K562 (cell line): ENCODE measurements around the gene PPP1CC. TPM values are rescaled to one million over a fixed set of nuclear protein-coding genes. Genes with fewer than 3 reads are reported as not detected.

Experiments
- BRD4 ChIP-seq: fragments of 200-600 bp; sonication (generic); IDR thresholded peaks from 2 replicates; pipeline ENCODE4 v1.6.1; 2017; ENCODE audit warnings: inconsistent platforms
- CEBPB ChIP-seq: fragments of 450-650 bp; IDR thresholded peaks from 2 replicates; pipeline ENCODE4 v1.6.1; 2016; ENCODE audit warnings: missing genetic modification characterization, missing compliant biosample characterization
- DMBX1 ChIP-seq: fragments of 250-450 bp; sonication (Bioruptor Pico); IDR thresholded peaks from 2 replicates; pipeline ENCODE4 v1.8.0; 2022; ENCODE audit warnings: inconsistent platforms, mild to moderate bottlenecking, moderate library complexity, borderline replicate concordance
- polyA plus RNA-seq, 8 experiments: library from polyadenylated mRNA; depleted of rRNA in 4 of 8; stranded (reverse) in 5 of 8; unstranded in 3 of 8; fragments of >200 nt; fragmentation: Nextera tagmentation in 2 of 8; fragmentation: Illumina TruSeq in 1 of 8; extraction: Ambion mirVana in 2 of 8; extraction: Trizol in 1 of 8; gene quantifications; 2 replicates each; pipeline versions ENCODE4 v1.2.1 to v1.2.3, GENCODE V29; 2011 to 2014; ENCODE audit warnings: inconsistent platforms in 1 of 8, missing spikeins in 1 of 8
- total RNA-seq, 7 experiments: library from RNA; depleted of rRNA in 6 of 7; stranded (reverse); fragments of >200 nt in 6 of 7; fragmentation: Illumina TruSeq in 2 of 7; extraction: Trizol in 2 of 7; gene quantifications; 2 replicates each; pipeline versions ENCODE4 v1.2.1 to v1.2.3, GENCODE V29; 2011 to 2021; ENCODE audit warnings: low replicate concordance in 1 of 7
- TF ChIP-seq, protein P1 (sequence below): fragments of 450-650 bp; IDR thresholded peaks from 2 replicates; pipeline ENCODE4 v1.6.1; 2016; ENCODE audit warnings: mild to moderate bottlenecking, moderate library complexity
- TF ChIP-seq, protein P2 (sequence below), 2 experiments: fragments of 450-650 bp in 1 of 2; sonication (generic) in 1 of 2; formaldehyde crosslinking in 1 of 2; IDR thresholded peaks in 1 of 2; conservative IDR thresholded peaks in 1 of 2; 2 replicates each; pipeline versions ENCODE4 v1.6.1 to v1.8.1; 2016 to 2023; ENCODE audit warnings: mild to moderate bottlenecking in 2 of 2, moderate library complexity in 2 of 2, inconsistent platforms in 1 of 2, missing genetic modification reagents in 1 of 2
- TF ChIP-seq, protein P3 (sequence below): fragments of 250-450 bp; sonication (Bioruptor Pico); IDR thresholded peaks from 2 replicates; pipeline ENCODE4 v1.4.0; 2020; ENCODE audit warnings: mild to moderate bottlenecking
- TF ChIP-seq, protein P4 (sequence below): fragments of 450-650 bp; IDR thresholded peaks from 2 replicates; pipeline ENCODE4 v1.6.1; 2016; ENCODE audit warnings: antibody characterized with exemption
- TF ChIP-seq, protein P5 (sequence below): sonication (generic); formaldehyde crosslinking; IDR thresholded peaks from 2 replicates; pipeline ENCODE4 v1.8.1; 2023; ENCODE audit warnings: mild to moderate bottlenecking, missing genetic modification reagents, moderate library complexity

PPP1CC gene
- total and polyA plus RNA-seq, 9 of the 15 experiments (the other 6 are each of a cell fraction or from before 2014, with no cell fraction given), result 67.4 to 286 (median 195) TPM

DNA sequence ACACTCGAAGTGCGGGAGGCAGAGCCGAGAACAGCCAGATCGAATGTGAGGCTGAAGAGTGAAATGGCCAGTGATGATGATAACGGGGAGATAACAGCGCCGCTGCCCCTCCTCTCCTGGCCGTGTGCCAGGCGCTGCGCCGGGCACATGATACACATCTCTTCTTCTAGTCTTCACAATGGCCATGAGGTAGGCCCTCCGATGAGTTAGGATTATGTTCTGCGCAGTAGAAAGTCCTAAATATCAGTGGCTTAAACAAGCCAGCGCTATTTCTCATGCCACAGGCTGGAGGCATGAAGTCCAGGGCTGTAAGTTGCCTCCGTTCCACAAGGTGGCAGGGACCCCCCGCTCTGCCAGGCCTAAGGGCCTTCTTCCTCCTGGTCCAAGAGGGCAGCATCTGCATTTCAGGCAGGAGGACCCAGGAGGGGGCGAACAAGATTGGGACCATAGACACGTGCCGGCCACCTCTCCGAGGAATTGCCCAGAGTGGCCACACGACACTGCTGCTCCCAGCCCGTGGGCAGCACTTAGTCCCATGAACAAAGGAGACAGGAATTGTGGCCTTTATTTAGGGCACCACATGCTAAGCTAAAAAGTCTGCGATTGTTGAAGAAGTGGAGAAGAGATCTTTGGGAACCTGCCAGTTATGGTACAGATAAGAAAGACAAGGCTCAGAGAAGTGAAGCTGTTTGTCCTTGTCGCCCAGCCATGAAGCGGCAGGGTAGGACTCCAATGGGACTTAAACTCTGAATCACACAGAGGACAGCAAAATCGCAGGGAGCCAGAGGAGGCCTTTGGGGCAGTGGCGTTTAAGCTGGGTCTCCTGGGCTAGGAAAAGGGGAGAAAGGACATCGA lies 42.9 kb downstream of the PPP1CC start (continued):
- TF ChIP-seq, protein P1, sequence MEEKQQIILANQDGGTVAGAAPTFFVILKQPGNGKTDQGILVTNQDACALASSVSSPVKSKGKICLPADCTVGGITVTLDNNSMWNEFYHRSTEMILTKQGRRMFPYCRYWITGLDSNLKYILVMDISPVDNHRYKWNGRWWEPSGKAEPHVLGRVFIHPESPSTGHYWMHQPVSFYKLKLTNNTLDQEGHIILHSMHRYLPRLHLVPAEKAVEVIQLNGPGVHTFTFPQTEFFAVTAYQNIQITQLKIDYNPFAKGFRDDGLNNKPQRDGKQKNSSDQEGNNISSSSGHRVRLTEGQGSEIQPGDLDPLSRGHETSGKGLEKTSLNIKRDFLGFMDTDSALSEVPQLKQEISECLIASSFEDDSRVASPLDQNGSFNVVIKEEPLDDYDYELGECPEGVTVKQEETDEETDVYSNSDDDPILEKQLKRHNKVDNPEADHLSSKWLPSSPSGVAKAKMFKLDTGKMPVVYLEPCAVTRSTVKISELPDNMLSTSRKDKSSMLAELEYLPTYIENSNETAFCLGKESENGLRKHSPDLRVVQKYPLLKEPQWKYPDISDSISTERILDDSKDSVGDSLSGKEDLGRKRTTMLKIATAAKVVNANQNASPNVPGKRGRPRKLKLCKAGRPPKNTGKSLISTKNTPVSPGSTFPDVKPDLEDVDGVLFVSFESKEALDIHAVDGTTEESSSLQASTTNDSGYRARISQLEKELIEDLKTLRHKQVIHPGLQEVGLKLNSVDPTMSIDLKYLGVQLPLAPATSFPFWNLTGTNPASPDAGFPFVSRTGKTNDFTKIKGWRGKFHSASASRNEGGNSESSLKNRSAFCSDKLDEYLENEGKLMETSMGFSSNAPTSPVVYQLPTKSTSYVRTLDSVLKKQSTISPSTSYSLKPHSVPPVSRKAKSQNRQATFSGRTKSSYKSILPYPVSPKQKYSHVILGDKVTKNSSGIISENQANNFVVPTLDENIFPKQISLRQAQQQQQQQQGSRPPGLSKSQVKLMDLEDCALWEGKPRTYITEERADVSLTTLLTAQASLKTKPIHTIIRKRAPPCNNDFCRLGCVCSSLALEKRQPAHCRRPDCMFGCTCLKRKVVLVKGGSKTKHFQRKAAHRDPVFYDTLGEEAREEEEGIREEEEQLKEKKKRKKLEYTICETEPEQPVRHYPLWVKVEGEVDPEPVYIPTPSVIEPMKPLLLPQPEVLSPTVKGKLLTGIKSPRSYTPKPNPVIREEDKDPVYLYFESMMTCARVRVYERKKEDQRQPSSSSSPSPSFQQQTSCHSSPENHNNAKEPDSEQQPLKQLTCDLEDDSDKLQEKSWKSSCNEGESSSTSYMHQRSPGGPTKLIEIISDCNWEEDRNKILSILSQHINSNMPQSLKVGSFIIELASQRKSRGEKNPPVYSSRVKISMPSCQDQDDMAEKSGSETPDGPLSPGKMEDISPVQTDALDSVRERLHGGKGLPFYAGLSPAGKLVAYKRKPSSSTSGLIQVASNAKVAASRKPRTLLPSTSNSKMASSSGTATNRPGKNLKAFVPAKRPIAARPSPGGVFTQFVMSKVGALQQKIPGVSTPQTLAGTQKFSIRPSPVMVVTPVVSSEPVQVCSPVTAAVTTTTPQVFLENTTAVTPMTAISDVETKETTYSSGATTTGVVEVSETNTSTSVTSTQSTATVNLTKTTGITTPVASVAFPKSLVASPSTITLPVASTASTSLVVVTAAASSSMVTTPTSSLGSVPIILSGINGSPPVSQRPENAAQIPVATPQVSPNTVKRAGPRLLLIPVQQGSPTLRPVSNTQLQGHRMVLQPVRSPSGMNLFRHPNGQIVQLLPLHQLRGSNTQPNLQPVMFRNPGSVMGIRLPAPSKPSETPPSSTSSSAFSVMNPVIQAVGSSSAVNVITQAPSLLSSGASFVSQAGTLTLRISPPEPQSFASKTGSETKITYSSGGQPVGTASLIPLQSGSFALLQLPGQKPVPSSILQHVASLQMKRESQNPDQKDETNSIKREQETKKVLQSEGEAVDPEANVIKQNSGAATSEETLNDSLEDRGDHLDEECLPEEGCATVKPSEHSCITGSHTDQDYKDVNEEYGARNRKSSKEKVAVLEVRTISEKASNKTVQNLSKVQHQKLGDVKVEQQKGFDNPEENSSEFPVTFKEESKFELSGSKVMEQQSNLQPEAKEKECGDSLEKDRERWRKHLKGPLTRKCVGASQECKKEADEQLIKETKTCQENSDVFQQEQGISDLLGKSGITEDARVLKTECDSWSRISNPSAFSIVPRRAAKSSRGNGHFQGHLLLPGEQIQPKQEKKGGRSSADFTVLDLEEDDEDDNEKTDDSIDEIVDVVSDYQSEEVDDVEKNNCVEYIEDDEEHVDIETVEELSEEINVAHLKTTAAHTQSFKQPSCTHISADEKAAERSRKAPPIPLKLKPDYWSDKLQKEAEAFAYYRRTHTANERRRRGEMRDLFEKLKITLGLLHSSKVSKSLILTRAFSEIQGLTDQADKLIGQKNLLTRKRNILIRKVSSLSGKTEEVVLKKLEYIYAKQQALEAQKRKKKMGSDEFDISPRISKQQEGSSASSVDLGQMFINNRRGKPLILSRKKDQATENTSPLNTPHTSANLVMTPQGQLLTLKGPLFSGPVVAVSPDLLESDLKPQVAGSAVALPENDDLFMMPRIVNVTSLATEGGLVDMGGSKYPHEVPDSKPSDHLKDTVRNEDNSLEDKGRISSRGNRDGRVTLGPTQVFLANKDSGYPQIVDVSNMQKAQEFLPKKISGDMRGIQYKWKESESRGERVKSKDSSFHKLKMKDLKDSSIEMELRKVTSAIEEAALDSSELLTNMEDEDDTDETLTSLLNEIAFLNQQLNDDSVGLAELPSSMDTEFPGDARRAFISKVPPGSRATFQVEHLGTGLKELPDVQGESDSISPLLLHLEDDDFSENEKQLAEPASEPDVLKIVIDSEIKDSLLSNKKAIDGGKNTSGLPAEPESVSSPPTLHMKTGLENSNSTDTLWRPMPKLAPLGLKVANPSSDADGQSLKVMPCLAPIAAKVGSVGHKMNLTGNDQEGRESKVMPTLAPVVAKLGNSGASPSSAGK, result peak; percentile 62
- TF ChIP-seq CEBPB (tag) (no peak), BRD4 (no peak), DMBX1 (no peak)
- TF ChIP-seq, protein P2, sequence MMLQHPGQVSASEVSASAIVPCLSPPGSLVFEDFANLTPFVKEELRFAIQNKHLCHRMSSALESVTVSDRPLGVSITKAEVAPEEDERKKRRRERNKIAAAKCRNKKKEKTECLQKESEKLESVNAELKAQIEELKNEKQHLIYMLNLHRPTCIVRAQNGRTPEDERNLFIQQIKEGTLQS (IDR thresholded peaks at IDR 0.05), result no peak
- TF ChIP-seq, protein P2 (CRISPR knock-in tag; conservative IDR thresholded peaks at IDR 0.05), result 0 out of 2 replicates have a peak, but pooled peaks have one; percentile 36
- TF ChIP-seq, protein P3, sequence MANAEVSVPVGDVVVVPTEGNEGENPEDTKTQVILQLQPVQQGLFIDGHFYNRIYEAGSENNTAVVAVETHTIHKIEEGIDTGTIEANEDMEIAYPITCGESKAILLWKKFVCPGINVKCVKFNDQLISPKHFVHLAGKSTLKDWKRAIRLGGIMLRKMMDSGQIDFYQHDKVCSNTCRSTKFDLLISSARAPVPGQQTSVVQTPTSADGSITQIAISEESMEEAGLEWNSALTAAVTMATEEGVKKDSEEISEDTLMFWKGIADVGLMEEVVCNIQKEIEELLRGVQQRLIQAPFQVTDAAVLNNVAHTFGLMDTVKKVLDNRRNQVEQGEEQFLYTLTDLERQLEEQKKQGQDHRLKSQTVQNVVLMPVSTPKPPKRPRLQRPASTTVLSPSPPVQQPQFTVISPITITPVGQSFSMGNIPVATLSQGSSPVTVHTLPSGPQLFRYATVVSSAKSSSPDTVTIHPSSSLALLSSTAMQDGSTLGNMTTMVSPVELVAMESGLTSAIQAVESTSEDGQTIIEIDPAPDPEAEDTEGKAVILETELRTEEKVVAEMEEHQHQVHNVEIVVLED (CRISPR knock-in tag), result peak; percentile 20; the same call in 1 of the 2 replicates
- TF ChIP-seq, protein P4, sequence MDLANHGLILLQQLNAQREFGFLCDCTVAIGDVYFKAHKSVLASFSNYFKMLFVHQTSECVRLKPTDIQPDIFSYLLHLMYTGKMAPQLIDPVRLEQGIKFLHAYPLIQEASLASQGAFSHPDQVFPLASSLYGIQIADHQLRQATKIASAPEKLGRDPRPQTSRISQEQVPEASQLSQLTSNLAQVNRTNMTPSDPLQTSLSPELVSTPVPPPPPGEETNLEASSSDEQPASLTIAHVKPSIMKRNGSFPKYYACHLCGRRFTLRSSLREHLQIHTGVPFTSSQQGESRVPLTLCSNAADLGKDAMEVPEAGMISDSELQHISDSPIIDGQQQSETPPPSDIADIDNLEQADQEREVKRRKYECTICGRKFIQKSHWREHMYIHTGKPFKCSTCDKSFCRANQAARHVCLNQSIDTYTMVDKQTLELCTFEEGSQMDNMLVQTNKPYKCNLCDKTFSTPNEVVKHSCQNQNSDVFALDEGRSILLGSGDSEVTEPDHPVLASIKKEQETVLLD, result no peak
- TF ChIP-seq, protein P5, sequence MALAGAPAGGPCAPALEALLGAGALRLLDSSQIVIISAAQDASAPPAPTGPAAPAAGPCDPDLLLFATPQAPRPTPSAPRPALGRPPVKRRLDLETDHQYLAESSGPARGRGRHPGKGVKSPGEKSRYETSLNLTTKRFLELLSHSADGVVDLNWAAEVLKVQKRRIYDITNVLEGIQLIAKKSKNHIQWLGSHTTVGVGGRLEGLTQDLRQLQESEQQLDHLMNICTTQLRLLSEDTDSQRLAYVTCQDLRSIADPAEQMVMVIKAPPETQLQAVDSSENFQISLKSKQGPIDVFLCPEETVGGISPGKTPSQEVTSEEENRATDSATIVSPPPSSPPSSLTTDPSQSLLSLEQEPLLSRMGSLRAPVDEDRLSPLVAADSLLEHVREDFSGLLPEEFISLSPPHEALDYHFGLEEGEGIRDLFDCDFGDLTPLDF (CRISPR knock-in tag), result 0 out of 2 replicates have a peak, but pooled peaks have one; percentile 49
